HuH-7 (cell line): Measurements from ENCODE around the gene PIK3R1.
A peak's percentile ranks its signal among the peaks of the same experiment; 100 is the strongest.

Experiments
- DNase-seq: peaks from one replicate; pipeline ENCODE4 v3.0.0; 2011; ENCODE audit warnings: low spot score

The PIK3R1 gene

GRCh38 chr5:68271124-68271523 lies 55.6 kb downstream of the PIK3R1 start:
- no peak for DNase-seq

- DNase-seq, result no peak
Measured at GRCh38 chr5:68272289-68272688, 56.7 kb downstream of the PIK3R1 start.

GRCh38 chr5:68273717-68274409 lies 58.3 kb downstream of the PIK3R1 start:
- no peak for DNase-seq

- no peak for DNase-seq
Measured at GRCh38 chr5:68274847-68275651, 59.5 kb downstream of the PIK3R1 start.

GRCh38 chr5:68276740-68277139 lies 61.2 kb downstream of the PIK3R1 start:
- no peak for DNase-seq

- no peak for DNase-seq
Measured at GRCh38 chr5:68277431-68277830, 61.9 kb downstream of the PIK3R1 start.

GRCh38 chr5:68279984-68280383 lies 64.4 kb downstream of the PIK3R1 start:
- DNase-seq, result no peak

- no peak for DNase-seq
Measured at GRCh38 chr5:68282001-68282400, 66.4 kb downstream of the PIK3R1 start.

- no peak for DNase-seq
Measured at GRCh38 chr5:68283766-68284165, 68.2 kb downstream of the PIK3R1 start.

- no peak for DNase-seq
Measured at GRCh38 chr5:68285075-68285840, 69.7 kb downstream of the PIK3R1 start.

- no peak for DNase-seq
Measured at GRCh38 chr5:68285851-68286611, 70.5 kb downstream of the PIK3R1 start.

GRCh38 chr5:68286612-68286912 lies 71.0 kb downstream of the PIK3R1 start:
- DNase-seq, result no peak

- no peak for DNase-seq
Measured at GRCh38 chr5:68287631-68287975, 72.0 kb downstream of the PIK3R1 start.

- DNase-seq, result peak; percentile 58
Measured at GRCh38 chr5:68287976-68288706, 72.6 kb downstream of the PIK3R1 start.

- no peak for DNase-seq
Measured at GRCh38 chr5:68288707-68289134, 73.2 kb downstream of the PIK3R1 start.

- DNase-seq, result no peak
Measured at GRCh38 chr5:68289498-68289897, 73.9 kb downstream of the PIK3R1 start.

GRCh38 chr5:68290260-68290674 lies 74.7 kb downstream of the PIK3R1 start:
- DNase-seq, result no peak

- DNase-seq, result no peak
Measured at GRCh38 chr5:68290847-68291246, 75.3 kb downstream of the PIK3R1 start.

- no peak for DNase-seq
Measured at GRCh38 chr5:68292316-68292715, 76.8 kb downstream of the PIK3R1 start.

- no peak for DNase-seq
Measured at GRCh38 chr5:68295772-68296171, 80.2 kb downstream of the PIK3R1 start.

GRCh38 chr5:68296895-68297294 lies 81.3 kb downstream of the PIK3R1 start:
- no peak for DNase-seq

GRCh38 chr5:68297656-68298055 lies 82.1 kb downstream of the PIK3R1 start:
- DNase-seq, result no peak
